OCI-LY1 (cell line): ENCODE data around the gene CACFD1.

Source experiments
- H2AFZ ChIP-seq: fragments of 200-600 bp; sonication (generic), shearing (Covaris generic); 2 replicates; pipeline ENCODE4 v1.6.0; 2014; ENCODE audit warnings: antibody characterized with exemption, mild to moderate bottlenecking, low read length
- H3F3A ChIP-seq: fragments of 200-600 bp; sonication (generic), shearing (Covaris generic); 2 replicates; pipeline ENCODE4 v1.6.0; 2014; ENCODE audit warnings: mild to moderate bottlenecking, antibody characterized with exemption, low read length, moderate library complexity; ENCODE audit not compliant: insufficient read depth
- H3K27ac ChIP-seq: fragments of 200-600 bp; sonication (generic); 2 replicates; pipeline ENCODE4 v1.5.1; 2014; ENCODE audit warnings: low read length, mixed run types, mild to moderate bottlenecking, low read depth; ENCODE audit not compliant: poor library complexity, severe bottlenecking
- H3K27me3 ChIP-seq: fragments of 200-600 bp; sonication (generic); 2 replicates; pipeline ENCODE4 v1.6.0; 2014; ENCODE audit warnings: antibody characterized with exemption, mild to moderate bottlenecking, low read length, moderate library complexity; ENCODE audit not compliant: insufficient read depth
- H3K36me3 ChIP-seq: fragments of 200-600 bp; sonication (generic); 2 replicates; pipeline ENCODE4 v1.6.1; 2014; ENCODE audit warnings: mild to moderate bottlenecking, antibody characterized with exemption, low read length, moderate library complexity, mixed read lengths; ENCODE audit not compliant: insufficient read depth
- H3K4me1 ChIP-seq: fragments of 200-600 bp; sonication (generic); 2 replicates; pipeline ENCODE4 v1.5.1; 2014; ENCODE audit warnings: mild to moderate bottlenecking, low read length, moderate library complexity; ENCODE audit not compliant: insufficient read depth, severe bottlenecking
- H3K4me2 ChIP-seq: fragments of 200-600 bp; sonication (generic), shearing (Covaris generic); 2 replicates; pipeline ENCODE4 v1.6.1; 2014; ENCODE audit warnings: low read length
- H3K4me3 ChIP-seq: fragments of 200-600 bp; sonication (generic); 2 replicates; pipeline ENCODE4 v1.5.1; 2014; ENCODE audit warnings: low read length, low read depth, mild to moderate bottlenecking, mixed read lengths; ENCODE audit not compliant: poor library complexity, severe bottlenecking
- H3K79me2 ChIP-seq: fragments of 200-600 bp; shearing (Covaris generic); 2 replicates; pipeline ENCODE4 v1.6.1; 2016; ENCODE audit warnings: mixed run types, low read length, mixed read lengths; ENCODE audit not compliant: insufficient read depth
- H3K9ac ChIP-seq: fragments of 200-600 bp; sonication (generic), shearing (Covaris generic); 2 replicates; pipeline ENCODE4 v1.6.1; 2014; ENCODE audit warnings: mild to moderate bottlenecking, low read length, mixed read lengths
- H3K9me2 ChIP-seq: fragments of 200-600 bp; sonication (generic), shearing (Covaris generic); 2 replicates; pipeline ENCODE4 v1.6.1; 2014; ENCODE audit warnings: low read depth, mild to moderate bottlenecking, low read length, mixed read lengths
- H3K9me3 ChIP-seq: fragments of 200-600 bp; shearing (Covaris generic); 2 replicates; pipeline ENCODE4 v1.6.1; 2014; ENCODE audit warnings: low read length, mixed read lengths
- H4K20me1 ChIP-seq: fragments of 200-600 bp; sonication (generic), shearing (Covaris generic); 2 replicates; pipeline ENCODE4 v1.6.0; 2016; ENCODE audit warnings: mild to moderate bottlenecking, low read length; ENCODE audit not compliant: insufficient read depth
- EZH2 ChIP-seq: fragments of 200-600 bp; sonication (generic), shearing (Covaris generic); IDR thresholded peaks from 2 replicates; pipeline ENCODE4 v1.8.0; 2017; ENCODE audit warnings: borderline replicate concordance, mixed run types, mild to moderate bottlenecking, antibody characterized with exemption, low read length, moderate library complexity, mixed read lengths
- TF ChIP-seq, protein P1 (sequence below): fragments of 200-600 bp; sonication (generic), shearing (Covaris generic); IDR thresholded peaks from 2 replicates; pipeline ENCODE4 v1.5.1; 2017; ENCODE audit warnings: mild to moderate bottlenecking, antibody characterized with exemption, low read length, moderate library complexity, mixed read lengths

CACFD1 gene

DNA sequence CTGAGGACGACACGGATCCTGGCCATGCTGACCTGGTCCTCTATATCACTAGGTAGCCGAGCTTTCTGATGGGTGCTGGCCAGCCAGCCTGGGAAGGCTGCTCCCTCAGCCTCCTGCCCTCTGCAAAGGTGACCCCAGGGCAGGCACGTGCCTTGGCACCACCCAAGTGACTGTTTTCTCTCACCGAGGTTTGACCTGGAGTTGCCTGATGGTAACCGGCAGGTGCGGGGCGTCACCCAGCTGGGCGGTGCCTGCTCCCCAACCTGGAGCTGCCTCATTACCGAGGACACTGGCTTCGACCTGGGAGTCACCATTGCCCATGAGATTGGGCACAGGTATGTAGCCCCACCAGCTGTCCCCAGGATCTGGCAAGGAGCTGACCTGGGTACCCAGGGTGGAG is 33.8 kb upstream of the CACFD1 start:
- H3K9ac ChIP-seq, result no peak overlapping the region
- TF ChIP-seq, protein P1, sequence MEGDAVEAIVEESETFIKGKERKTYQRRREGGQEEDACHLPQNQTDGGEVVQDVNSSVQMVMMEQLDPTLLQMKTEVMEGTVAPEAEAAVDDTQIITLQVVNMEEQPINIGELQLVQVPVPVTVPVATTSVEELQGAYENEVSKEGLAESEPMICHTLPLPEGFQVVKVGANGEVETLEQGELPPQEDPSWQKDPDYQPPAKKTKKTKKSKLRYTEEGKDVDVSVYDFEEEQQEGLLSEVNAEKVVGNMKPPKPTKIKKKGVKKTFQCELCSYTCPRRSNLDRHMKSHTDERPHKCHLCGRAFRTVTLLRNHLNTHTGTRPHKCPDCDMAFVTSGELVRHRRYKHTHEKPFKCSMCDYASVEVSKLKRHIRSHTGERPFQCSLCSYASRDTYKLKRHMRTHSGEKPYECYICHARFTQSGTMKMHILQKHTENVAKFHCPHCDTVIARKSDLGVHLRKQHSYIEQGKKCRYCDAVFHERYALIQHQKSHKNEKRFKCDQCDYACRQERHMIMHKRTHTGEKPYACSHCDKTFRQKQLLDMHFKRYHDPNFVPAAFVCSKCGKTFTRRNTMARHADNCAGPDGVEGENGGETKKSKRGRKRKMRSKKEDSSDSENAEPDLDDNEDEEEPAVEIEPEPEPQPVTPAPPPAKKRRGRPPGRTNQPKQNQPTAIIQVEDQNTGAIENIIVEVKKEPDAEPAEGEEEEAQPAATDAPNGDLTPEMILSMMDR, result no peak
- no peak for TF ChIP-seq EZH2

DNA sequence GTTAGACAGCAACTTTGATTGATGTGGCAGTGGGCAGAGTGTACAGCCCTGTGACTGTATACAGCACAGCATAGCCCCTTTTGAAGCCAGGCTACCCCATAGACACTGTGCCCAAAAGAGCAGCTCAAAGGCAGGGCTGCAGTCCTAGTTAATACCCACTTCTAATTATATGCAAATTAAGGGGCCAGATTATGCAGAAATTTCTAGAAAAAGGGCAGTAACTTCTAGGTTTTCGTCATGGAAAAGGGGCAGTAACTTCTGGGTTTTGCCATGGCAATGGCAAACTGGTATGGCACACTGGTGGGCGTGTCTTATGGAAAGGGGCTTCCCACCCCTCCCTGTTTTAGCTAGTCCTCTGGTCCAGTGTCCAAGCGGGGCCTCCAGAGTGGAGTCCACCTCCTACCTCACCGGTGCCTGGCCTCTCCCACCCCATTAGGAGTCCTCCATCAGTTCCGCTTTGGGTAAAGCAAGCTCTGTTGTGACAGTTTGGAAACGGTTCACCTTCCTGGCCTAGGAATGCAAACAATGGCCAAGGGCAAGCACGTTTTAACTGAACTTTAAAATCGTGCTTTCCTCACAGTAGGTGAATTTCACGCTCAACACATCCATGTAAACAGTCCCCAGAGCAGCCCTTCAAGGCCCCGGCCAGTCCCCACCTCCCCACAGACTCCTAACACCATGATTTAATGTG is 32.0 kb upstream of the CACFD1 start:
- Histone ChIP-seq H3K27ac (no peak overlapping the region), H3K27me3 (peaks cover 13% of the 10 kb centered on the region; the same call in 1 of the 2 replicates), H3K4me3 (no peak overlapping the region), H3K79me2 (no peaks in the 10 kb centered on the region), H3F3A (no peaks in the 10 kb centered on the region), H3K9ac (no peak overlapping the region), H4K20me1 (no peaks in the 10 kb centered on the region), H3K36me3 (no peaks in the 10 kb centered on the region), H2AFZ (no peak overlapping the region), H3K4me2 (no peak overlapping the region), H3K4me1 (no peaks in the 10 kb centered on the region), H3K9me2 (no peaks in the 10 kb centered on the region), H3K9me3 (no peaks in the 10 kb centered on the region)
- TF ChIP-seq, protein P1, result no peak
- no peak for TF ChIP-seq EZH2

More for the DNA sequence above, 33.8 kb upstream of the CACFD1 start:
- H3K4me1 ChIP-seq, result no peaks in the 10 kb centered on the region
- H3K9me3 ChIP-seq, result no peaks in the 10 kb centered on the region
- no peaks in the 10 kb centered on the region for H3K9me2 ChIP-seq
- H3K27me3 ChIP-seq, result peaks cover 13% of the 10 kb centered on the region; the same call in 1 of the 2 replicates
- H3K27ac ChIP-seq, result no peak overlapping the region
- no peaks in the 10 kb centered on the region for H4K20me1 ChIP-seq
- H3K4me3 ChIP-seq, result no peak overlapping the region
- no peak overlapping the region for H2AFZ ChIP-seq
- no peak overlapping the region for H3K4me2 ChIP-seq
- no peaks in the 10 kb centered on the region for H3F3A ChIP-seq
- H3K36me3 ChIP-seq, result no peaks in the 10 kb centered on the region
- no peaks in the 10 kb centered on the region for H3K79me2 ChIP-seq

DNA sequence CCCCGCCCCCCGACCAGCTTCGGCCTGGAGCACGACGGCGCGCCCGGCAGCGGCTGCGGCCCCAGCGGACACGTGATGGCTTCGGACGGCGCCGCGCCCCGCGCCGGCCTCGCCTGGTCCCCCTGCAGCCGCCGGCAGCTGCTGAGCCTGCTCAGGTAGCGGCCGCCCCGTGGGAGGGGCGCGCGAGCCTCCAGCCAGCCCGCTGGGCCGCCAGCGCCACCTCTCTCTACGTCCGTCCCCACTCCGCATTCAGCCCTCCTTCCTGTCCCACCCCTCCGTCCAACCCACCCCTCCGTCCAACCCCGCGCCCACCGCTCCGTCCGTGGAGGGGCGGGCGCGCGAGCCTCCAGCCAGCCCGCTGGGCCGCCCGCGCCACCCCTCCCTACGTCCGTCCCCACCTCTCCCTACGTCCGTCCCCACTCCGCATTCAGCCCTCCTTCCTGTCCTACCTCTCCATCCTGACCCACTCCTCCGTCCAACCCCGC is 31.1 kb upstream of the CACFD1 start:
- H3K9ac ChIP-seq, result no peak overlapping the region
- no peak overlapping the region for H3K4me3 ChIP-seq
- H3K79me2 ChIP-seq, result no peaks in the 10 kb centered on the region
- H4K20me1 ChIP-seq, result no peaks in the 10 kb centered on the region
- H3F3A ChIP-seq, result no peaks in the 10 kb centered on the region
- TF ChIP-seq, protein P1, result no peak
- TF ChIP-seq EZH2, result no peak
- no peaks in the 10 kb centered on the region for H3K9me3 ChIP-seq
- no peak overlapping the region for H3K27ac ChIP-seq
- H3K4me2 ChIP-seq, result no peak overlapping the region
- H3K36me3 ChIP-seq, result no peaks in the 10 kb centered on the region
- no peaks in the 10 kb centered on the region for H3K9me2 ChIP-seq
- H3K27me3 ChIP-seq, result peaks cover 15% of the 10 kb centered on the region; the same call in 1 of the 2 replicates
- H3K4me1 ChIP-seq, result no peaks in the 10 kb centered on the region
- no peak overlapping the region for H2AFZ ChIP-seq
